Measurements from ENCODE around the gene ZNF622. TPM values are rescaled to one million over a fixed set of nuclear protein-coding genes. Genes with fewer than 3 reads are reported as not detected.
"Not testable (repeated sequence)": the region's sequence is repeated elsewhere in the genome, so short reads cannot be mapped to it uniquely, and the experiment has no call there.

ZNF622 gene
- total and polyA plus RNA-seq, 4 donors, result 15.0 to 33.0 (median 25.6) TPM

DNA sequence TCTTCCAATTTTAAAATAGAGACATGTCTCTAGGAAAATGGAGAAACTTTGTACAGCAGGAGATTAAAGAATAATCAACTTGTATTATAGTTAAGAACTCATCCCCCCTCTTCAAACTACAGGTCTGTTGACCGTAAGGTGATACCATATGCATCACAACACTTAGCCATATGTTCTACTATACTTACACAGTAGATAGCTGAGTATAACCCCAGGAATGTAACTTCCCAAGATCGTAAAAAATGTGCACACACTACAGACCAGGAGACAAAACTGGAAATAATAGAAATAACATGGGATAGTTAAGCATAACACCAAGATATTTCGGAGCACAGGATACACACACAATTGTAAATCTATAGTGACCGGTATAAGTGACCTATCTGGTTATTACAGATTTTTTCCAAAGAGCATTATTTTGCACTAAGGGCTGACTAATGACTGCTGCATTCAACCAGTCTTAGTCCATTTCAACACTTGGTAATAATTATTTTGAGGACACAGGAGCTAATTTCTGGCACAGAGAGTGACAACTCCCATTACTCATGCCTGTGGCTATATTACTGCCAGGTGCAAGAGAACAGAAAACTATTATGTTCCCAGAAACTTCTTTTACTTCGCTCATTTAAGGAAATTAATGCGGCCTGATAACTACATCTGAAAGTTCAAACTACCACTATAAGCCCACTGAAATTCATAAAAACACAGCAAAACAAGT, 15.4 kb upstream of the ZNF622 start:
- ATAC-seq (ENCODE audit: insufficient read depth, low FRiP score), result no peak
- peak overlapping the region in 1 of 2 donors; percentile 21 for H3K27ac ChIP-seq (ENCODE audit: low read depth in 1 of 2, low read length in 1 of 2)
- no peaks in the 10 kb centered on the region for H3K9me3 ChIP-seq (ENCODE audit: control insufficient read depth in 4 of 4, insufficient read depth in 3 of 4, low read length in 3 of 4)
- no peak overlapping the region for H3K4me3 ChIP-seq
- no peaks in the 10 kb centered on the region for H3K27me3 ChIP-seq (ENCODE audit: control insufficient read depth in 3 of 3, insufficient read depth in 3 of 3, low read length in 2 of 3)
- no peaks in the 10 kb centered on the region for H3K36me3 ChIP-seq (ENCODE audit: control insufficient read depth in 4 of 4, insufficient read depth in 4 of 4, low read length in 4 of 4)
- no peak for TF ChIP-seq CTCF (IDR thresholded peaks at IDR 0.05; ENCODE audit: control extremely low read depth, extremely low read depth)
- no peak for DNase-seq
- H3K4me1 ChIP-seq (ENCODE audit: control insufficient read depth in 5 of 5, insufficient read depth in 5 of 5, low read length in 5 of 5), result peaks cover 0 to 5% (median 0%) of the 10 kb centered on the region in 5 donors
- WGBS, 2 donors, result 76 to 95% methylated on average over 6 of the region's 6 CpGs
- H3K9ac ChIP-seq (ENCODE audit: insufficient read depth in 1 of 2, low read length in 2 of 2), result no peak overlapping the region

- ATAC-seq (ENCODE audit: insufficient read depth, low FRiP score), result no peak
- Histone ChIP-seq H3K27me3 (ENCODE audit: control insufficient read depth in 3 of 3, insufficient read depth in 3 of 3, low read length in 2 of 3) (no peaks in the 10 kb centered on the region), H3K4me3 (no peak overlapping the region), H3K9me3 (ENCODE audit: control insufficient read depth in 4 of 4, insufficient read depth in 3 of 4, low read length in 3 of 4) (no peaks in the 10 kb centered on the region), H3K27ac (ENCODE audit: low read depth in 1 of 2, low read length in 1 of 2) (no peak overlapping the region), H3K9ac (ENCODE audit: insufficient read depth in 1 of 2, low read length in 2 of 2) (no peak overlapping the region), H3K36me3 (ENCODE audit: control insufficient read depth in 4 of 4, insufficient read depth in 4 of 4, low read length in 4 of 4) (no peaks in the 10 kb centered on the region), H3K4me1 (ENCODE audit: control insufficient read depth in 5 of 5, insufficient read depth in 5 of 5, low read length in 5 of 5) (peaks cover 0 to 5% (median 0%) of the 10 kb centered on the region in 5 donors)
- no peak for TF ChIP-seq CTCF (IDR thresholded peaks at IDR 0.05; ENCODE audit: control extremely low read depth, extremely low read depth)
- no peak for DNase-seq
Observed at GRCh38 chr5:16480144-16480543, 14.5 kb upstream of the ZNF622 start.

- H3K36me3 ChIP-seq (ENCODE audit: control insufficient read depth in 4 of 4, insufficient read depth in 4 of 4, low read length in 4 of 4), result peaks cover 0 to 2% (median 0%) of the 10 kb centered on the region in 4 donors
- ATAC-seq (ENCODE audit: insufficient read depth, low FRiP score), result no peak
Observed at GRCh38 chr5:16477541-16477940, 11.9 kb upstream of the ZNF622 start.

GRCh38 chr5:16476417-16476816, 10.8 kb upstream of the ZNF622 start:
- WGBS, 2 donors, result 92 to 97% methylated on average over 3 of the region's 3 CpGs
- not testable (repeated sequence) for H3K4me1 ChIP-seq (ENCODE audit: control insufficient read depth in 5 of 5, insufficient read depth in 5 of 5, low read length in 5 of 5); H3K4me3 ChIP-seq; H3K9ac ChIP-seq (ENCODE audit: insufficient read depth in 1 of 2, low read length in 2 of 2); DNase-seq; H3K36me3 ChIP-seq (ENCODE audit: control insufficient read depth in 4 of 4, insufficient read depth in 4 of 4, low read length in 4 of 4); ATAC-seq (ENCODE audit: insufficient read depth, low FRiP score); H3K9me3 ChIP-seq (ENCODE audit: control insufficient read depth in 4 of 4, insufficient read depth in 3 of 4, low read length in 3 of 4); H3K27me3 ChIP-seq (ENCODE audit: control insufficient read depth in 3 of 3, insufficient read depth in 3 of 3, low read length in 2 of 3)
- H3K27ac ChIP-seq (ENCODE audit: low read depth in 1 of 2, low read length in 1 of 2), result peak overlapping the region in 1 of 2 donors; percentile 45

More at GRCh38 chr5:16477541-16477940, 11.9 kb upstream of the ZNF622 start:
- Histone ChIP-seq H3K27me3 (ENCODE audit: control insufficient read depth in 3 of 3, insufficient read depth in 3 of 3, low read length in 2 of 3) (no peaks in the 10 kb centered on the region), H3K4me1 (ENCODE audit: control insufficient read depth in 5 of 5, insufficient read depth in 5 of 5, low read length in 5 of 5) (peaks cover 0 to 1% (median 0%) of the 10 kb centered on the region in 5 donors), H3K27ac (ENCODE audit: low read depth in 1 of 2, low read length in 1 of 2) (no peak overlapping the region), H3K9me3 (ENCODE audit: control insufficient read depth in 4 of 4, insufficient read depth in 3 of 4, low read length in 3 of 4) (no peaks in the 10 kb centered on the region), H3K4me3 (no peak overlapping the region), H3K9ac (ENCODE audit: insufficient read depth in 1 of 2, low read length in 2 of 2) (no peak overlapping the region)
- no peak for TF ChIP-seq CTCF (IDR thresholded peaks at IDR 0.05; ENCODE audit: control extremely low read depth, extremely low read depth)
- DNase-seq, result no peak
- 53 to 77% methylated on average over 3 of the region's 3 CpGs for WGBS, 2 donors
